ENCODE results near the gene RECQL. TPM values are rescaled to one million over a fixed set of nuclear protein-coding genes. Genes with fewer than 3 reads are reported as not detected.

The RECQL gene
- total RNA-seq, 1 donor from 2014 or later, result 50.4 TPM

- Histone ChIP-seq H3K36me3 (peaks cover 17% of the 10 kb centered on the region), H3K9me3 (ENCODE audit: low read depth) (no peaks in the 10 kb centered on the region), H4K20me1 (ENCODE audit: low read depth) (no peaks in the 10 kb centered on the region), H3K79me2 (ENCODE audit: low read depth) (no peaks in the 10 kb centered on the region), H3K9ac (no peak overlapping the region), H3K4me2 (no peak overlapping the region), H3K27ac (no peak overlapping the region), H3K4me3 (no peak overlapping the region), H3K27me3 (no peaks in the 10 kb centered on the region), H3F3A (ENCODE audit: low read depth) (no peaks in the 10 kb centered on the region), H3K4me1 (no peaks in the 10 kb centered on the region), H2AFZ (replicated peaks) (no peak overlapping the region)
- no peak overlapping the region for H3K4me3 Mint-ChIP-seq
- H3K36me3 Mint-ChIP-seq, result no peaks in the 10 kb centered on the region
- TF ChIP-seq CTCF (IDR thresholded peaks at IDR 0.05) (no peak), EZH2 (IDR thresholded peaks at IDR 0.05) (no peak), EZH2phosphoT487 (IDR thresholded peaks at IDR 0.05) (no peak)
- no peaks in the 10 kb centered on the region for H3K9me3 Mint-ChIP-seq
- no peak overlapping the region for H3K27ac Mint-ChIP-seq
- H3K27me3 Mint-ChIP-seq (ENCODE audit: insufficient read depth, low read depth), result peaks cover 2% of the 10 kb centered on the region
- DNase-seq (ENCODE audit: low spot score), result no peak
- no peaks in the 10 kb centered on the region for H3K4me1 Mint-ChIP-seq
Measured at GRCh38 chr12:21516281-21516680, 14.8 kb upstream of the RECQL start.

DNA sequence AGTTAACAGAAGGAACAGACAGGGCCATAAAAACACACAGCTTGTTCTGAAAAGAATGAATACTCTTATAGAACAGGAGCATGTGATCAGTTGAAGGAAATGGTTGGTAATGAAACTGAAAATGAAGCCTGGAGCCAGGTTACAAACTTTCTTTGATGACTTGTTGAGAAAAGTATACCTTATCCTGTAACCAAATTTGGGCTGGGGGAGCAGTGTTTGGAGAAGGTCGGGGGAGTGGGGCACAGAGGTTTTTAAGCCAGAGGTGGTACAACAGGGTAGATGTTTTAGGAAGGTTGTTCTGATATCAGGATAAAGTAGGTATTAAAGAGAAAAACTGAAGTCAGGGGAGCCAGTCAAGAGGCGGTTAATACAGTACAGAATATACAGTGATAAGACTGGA is 8.3 kb upstream of the RECQL start:
- H3K4me1 Mint-ChIP-seq, result no peaks in the 10 kb centered on the region
- peaks cover 10% of the 10 kb centered on the region for H4K20me1 ChIP-seq (ENCODE audit: low read depth)
- no peaks in the 10 kb centered on the region for H3K9me3 Mint-ChIP-seq
- H3K4me3 ChIP-seq, result no peak overlapping the region
- H3K36me3 Mint-ChIP-seq, result peaks cover 6% of the 10 kb centered on the region
- H3K36me3 ChIP-seq, result no peaks in the 10 kb centered on the region
- no peak overlapping the region for H3K4me3 Mint-ChIP-seq
- H3K27ac ChIP-seq, result no peak overlapping the region
- no peaks in the 10 kb centered on the region for H3K4me1 ChIP-seq
- H3K27me3 Mint-ChIP-seq (ENCODE audit: insufficient read depth, low read depth), result no peaks in the 10 kb centered on the region
- no peak overlapping the region for H3K27ac Mint-ChIP-seq
- no peak overlapping the region for H3K4me2 ChIP-seq
- H3F3A ChIP-seq (ENCODE audit: low read depth), result no peaks in the 10 kb centered on the region
- DNase-seq (ENCODE audit: low spot score), result no peak
- H3K27me3 ChIP-seq, result no peaks in the 10 kb centered on the region
- H3K9me3 ChIP-seq (ENCODE audit: low read depth), result no peaks in the 10 kb centered on the region
- TF ChIP-seq CTCF (IDR thresholded peaks at IDR 0.05) (no peak), EZH2 (IDR thresholded peaks at IDR 0.05) (no peak), EZH2phosphoT487 (IDR thresholded peaks at IDR 0.05) (no peak)
- H2AFZ ChIP-seq (replicated peaks), result no peak overlapping the region
- H3K79me2 ChIP-seq (ENCODE audit: low read depth), result peaks cover 37% of the 10 kb centered on the region
- no peak overlapping the region for H3K9ac ChIP-seq

- TF ChIP-seq EZH2phosphoT487 (IDR thresholded peaks at IDR 0.05) (no peak), EZH2 (IDR thresholded peaks at IDR 0.05) (no peak), CTCF (IDR thresholded peaks at IDR 0.05) (no peak)
- peaks cover 23% of the 10 kb centered on the region for H4K20me1 ChIP-seq (ENCODE audit: low read depth)
- no peaks in the 10 kb centered on the region for H3K27me3 Mint-ChIP-seq (ENCODE audit: insufficient read depth, low read depth)
Measured at GRCh38 chr12:21507849-21508248, 6.4 kb upstream of the RECQL start.

More at GRCh38 chr12:21507849-21508248, 6.4 kb upstream of the RECQL start:
- Histone ChIP-seq H2AFZ (replicated peaks) (no peak overlapping the region), H3K4me3 (no peak overlapping the region), H3K9ac (no peak overlapping the region), H3K9me3 (ENCODE audit: low read depth) (no peaks in the 10 kb centered on the region), H3K36me3 (no peaks in the 10 kb centered on the region), H3K79me2 (ENCODE audit: low read depth) (peaks cover 56% of the 10 kb centered on the region), H3K4me2 (no peak overlapping the region), H3K27me3 (no peaks in the 10 kb centered on the region), H3K27ac (no peak overlapping the region), H3K4me1 (peaks cover 6% of the 10 kb centered on the region), H3F3A (ENCODE audit: low read depth) (no peaks in the 10 kb centered on the region)
- no peak overlapping the region for H3K27ac Mint-ChIP-seq
- DNase-seq (ENCODE audit: low spot score), result no peak
- H3K4me1 Mint-ChIP-seq, result peaks cover 7% of the 10 kb centered on the region
- no peaks in the 10 kb centered on the region for H3K9me3 Mint-ChIP-seq
- no peak overlapping the region for H3K4me3 Mint-ChIP-seq
- H3K36me3 Mint-ChIP-seq, result peaks cover 6% of the 10 kb centered on the region

Measured in neural progenitor cell (in vitro differentiated cells).